ENCODE data around the gene HPN.

Gene HPN

DNA sequence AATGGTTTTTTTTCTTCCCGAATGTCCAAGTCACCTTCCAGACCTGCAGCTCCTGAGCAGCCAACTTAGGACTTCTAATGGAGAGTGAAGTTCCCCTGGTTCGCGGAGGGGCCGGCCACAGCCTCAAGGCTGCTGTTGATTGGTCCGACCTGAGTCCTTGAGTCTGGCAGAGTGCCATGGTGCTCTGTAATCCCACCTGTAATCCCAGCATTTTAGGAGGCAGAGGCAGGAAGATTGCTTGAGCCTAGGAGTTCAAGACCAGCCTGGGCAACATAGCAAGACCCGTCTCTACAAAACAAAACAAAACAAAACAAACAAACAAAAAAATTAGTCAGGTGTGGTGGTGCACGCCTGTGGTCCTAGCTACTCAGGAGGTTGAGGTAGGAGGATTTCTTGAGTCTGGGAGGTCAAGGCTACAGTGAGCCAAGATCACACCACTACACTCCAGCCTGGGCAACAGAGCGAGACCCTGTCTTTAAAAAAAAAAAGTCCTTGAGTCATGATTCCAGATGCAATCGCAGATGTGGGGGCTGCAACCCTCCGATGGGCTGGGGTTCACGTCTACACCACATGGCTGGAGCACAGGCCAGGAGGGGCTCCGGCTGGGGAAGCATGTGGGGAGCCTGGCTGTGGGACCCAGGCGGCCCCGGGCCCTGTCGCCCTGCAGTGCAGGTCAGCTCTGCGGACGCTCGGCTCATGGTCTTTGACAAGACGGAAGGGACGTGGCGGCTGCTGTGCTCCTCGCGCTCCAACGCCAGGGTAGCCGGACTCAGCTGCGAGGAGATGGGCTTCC lies 17.7 kb downstream of the HPN start:
- TF ChIP-seq, protein P1, sequence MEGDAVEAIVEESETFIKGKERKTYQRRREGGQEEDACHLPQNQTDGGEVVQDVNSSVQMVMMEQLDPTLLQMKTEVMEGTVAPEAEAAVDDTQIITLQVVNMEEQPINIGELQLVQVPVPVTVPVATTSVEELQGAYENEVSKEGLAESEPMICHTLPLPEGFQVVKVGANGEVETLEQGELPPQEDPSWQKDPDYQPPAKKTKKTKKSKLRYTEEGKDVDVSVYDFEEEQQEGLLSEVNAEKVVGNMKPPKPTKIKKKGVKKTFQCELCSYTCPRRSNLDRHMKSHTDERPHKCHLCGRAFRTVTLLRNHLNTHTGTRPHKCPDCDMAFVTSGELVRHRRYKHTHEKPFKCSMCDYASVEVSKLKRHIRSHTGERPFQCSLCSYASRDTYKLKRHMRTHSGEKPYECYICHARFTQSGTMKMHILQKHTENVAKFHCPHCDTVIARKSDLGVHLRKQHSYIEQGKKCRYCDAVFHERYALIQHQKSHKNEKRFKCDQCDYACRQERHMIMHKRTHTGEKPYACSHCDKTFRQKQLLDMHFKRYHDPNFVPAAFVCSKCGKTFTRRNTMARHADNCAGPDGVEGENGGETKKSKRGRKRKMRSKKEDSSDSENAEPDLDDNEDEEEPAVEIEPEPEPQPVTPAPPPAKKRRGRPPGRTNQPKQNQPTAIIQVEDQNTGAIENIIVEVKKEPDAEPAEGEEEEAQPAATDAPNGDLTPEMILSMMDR (IDR thresholded peaks at IDR 0.05) = no peak
- no peak for TF ChIP-seq ZFX (IDR thresholded peaks at IDR 0.05; ENCODE audit: borderline replicate concordance)
- H3K27ac ChIP-seq = no peak overlapping the region

DNA sequence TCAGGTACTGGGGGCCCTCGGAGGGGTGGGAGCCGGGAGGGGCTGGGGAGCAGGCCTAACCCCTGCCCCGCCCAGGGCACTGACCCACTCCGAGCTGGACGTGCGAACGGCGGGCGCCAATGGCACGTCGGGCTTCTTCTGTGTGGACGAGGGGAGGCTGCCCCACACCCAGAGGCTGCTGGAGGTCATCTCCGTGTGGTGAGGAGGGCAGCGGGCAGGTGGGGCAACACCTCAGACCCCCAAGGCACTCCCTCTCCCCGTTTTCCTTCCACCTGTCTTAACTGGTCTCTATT lies 18.2 kb downstream of the HPN start:
- TF ChIP-seq, protein P1 (IDR thresholded peaks at IDR 0.05) = no peak
- TF ChIP-seq ZFX (IDR thresholded peaks at IDR 0.05; ENCODE audit: borderline replicate concordance) = no peak
- H3K27ac ChIP-seq = no peak overlapping the region

DNA sequence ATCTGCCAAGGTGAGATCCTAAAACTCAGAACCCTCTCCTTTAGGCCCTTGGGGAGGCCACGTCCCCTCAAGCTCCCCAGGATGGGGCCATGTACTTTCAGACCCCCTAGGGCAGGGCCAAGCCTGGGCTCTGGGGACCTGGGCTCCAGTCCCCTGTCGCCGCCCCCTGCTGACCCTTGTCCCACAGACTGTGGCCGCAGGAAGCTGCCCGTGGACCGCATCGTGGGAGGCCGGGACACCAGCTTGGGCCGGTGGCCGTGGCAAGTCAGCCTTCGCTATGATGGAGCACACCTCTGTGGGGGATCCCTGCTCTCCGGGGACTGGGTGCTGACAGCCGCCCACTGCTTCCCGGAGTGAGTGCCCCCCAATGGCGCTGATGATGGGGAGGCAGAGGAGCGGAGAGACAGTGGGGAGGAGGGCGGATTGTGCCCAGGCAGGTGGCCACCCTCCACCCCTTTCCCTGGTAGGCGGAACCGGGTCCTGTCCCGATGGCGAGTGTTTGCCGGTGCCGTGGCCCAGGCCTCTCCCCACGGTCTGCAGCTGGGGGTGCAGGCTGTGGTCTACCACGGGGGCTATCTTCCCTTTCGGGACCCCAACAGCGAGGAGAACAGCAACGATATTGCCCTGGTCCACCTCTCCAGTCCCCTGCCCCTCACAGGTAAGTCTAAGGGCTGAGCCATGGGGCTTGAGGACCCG lies 18.8 kb downstream of the HPN start:
- TF ChIP-seq, protein P1 (IDR thresholded peaks at IDR 0.05) = no peak
- no peak for TF ChIP-seq ZFX (IDR thresholded peaks at IDR 0.05; ENCODE audit: borderline replicate concordance)
- no peak overlapping the region for H3K27ac ChIP-seq

DNA sequence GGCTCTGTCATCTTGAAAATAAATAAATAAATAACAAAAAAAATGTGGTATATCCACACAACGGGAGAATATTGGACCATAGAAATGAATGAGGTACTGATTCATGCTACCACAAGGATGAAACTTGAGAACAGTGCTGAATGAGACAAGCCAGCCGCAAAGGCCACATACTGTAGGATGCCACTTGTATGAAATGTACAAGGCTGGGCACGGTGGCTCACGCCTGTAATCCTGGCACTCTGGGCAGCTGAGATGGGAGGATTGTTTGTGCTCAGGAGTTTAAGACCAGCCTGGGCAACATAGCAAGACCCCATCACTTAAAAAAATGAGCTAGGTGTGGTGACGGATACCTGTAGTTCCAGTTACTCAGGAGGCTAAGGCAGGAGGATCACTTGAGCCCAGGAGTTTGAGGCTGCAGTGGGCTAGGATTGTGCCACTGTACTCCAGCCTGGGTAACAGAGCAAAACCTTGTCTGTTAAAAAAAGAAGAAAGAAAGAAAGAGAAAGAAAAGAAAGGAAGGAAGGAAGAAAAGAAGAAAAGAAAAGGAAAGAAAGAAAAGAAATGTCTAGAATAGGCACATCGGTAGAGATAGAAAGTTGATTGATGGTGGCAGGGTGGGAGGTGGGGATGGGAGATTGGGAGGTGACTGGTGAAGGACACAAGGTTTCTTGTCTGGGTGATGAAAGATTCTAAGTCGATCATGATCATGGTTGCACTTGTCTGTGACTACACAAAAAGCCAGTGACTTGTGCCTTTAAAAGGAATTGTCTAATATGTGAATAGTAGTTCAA lies 20.3 kb downstream of the HPN start:
- TF ChIP-seq, protein P1 (IDR thresholded peaks at IDR 0.05) = no peak
- TF ChIP-seq ZFX (IDR thresholded peaks at IDR 0.05; ENCODE audit: borderline replicate concordance) = no peak
- H3K27ac ChIP-seq = no peak overlapping the region

DNA sequence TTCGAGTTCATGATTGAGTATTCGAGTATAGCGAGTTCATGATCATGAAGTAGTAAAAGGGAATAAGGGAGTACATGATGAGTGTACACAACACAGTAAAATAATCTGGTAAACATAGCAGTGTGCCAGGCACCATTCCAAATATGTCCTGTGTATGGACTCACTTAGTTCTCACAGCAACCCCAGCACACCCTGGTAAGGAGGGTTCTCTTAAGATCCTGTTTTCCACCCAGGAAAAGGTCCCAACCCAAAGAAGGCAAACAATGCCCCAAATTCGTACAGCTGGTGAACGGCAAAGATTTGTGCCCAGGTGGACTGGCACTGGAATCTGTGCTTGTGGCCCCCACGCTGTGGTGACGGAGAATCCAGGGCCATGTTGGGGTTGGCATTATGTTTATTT lies 21.4 kb downstream of the HPN start:
- no peak for TF ChIP-seq ZFX (IDR thresholded peaks at IDR 0.05; ENCODE audit: borderline replicate concordance)

DNA sequence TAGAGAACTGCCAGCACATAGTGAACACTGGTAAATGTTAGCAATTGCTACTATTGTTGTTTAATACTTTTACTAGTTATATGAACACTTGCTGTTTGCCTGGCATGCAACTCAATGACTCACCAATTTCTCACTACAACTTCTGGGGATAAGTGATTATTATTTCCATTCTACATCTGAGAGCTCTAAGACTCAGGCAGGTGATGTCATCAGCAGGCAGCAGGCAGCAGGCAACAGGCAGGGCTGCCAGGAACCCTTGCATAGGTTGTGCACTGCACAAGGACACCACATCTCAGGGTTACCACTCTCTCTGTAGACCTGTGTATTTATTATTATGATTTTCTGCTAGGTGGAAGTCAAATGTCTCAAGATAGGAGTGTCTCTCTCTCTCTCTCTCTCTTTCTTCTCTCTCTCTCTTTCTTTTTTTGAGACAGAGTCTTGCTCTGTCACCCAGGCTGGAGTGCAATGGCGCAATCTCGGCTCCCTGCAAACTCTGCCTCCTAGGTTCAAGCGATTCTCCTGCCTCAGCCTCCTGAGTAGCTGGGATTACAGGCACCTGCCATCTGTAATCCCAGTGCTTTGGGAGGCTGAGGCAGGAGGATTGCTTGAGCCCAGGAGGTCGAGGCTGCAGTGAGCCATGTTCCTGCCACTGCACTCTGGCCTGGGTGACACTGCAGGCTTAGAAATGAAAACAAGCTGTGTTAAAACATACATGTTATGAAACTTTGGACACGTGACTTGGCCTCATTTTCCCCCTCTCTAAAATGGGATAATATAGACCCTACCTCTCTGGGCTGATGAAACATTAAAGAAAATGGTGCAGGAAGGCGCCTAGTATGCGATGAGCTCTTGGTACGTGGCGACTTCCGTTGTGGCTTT lies 22.7 kb downstream of the HPN start:
- H3K27ac ChIP-seq = no peak overlapping the region
- TF ChIP-seq, protein P1 (IDR thresholded peaks at IDR 0.05) = no peak
- no peak for TF ChIP-seq ZFX (IDR thresholded peaks at IDR 0.05; ENCODE audit: borderline replicate concordance)

More for the DNA sequence above, 21.4 kb downstream of the HPN start:
- H3K27ac ChIP-seq = no peak overlapping the region

DNA sequence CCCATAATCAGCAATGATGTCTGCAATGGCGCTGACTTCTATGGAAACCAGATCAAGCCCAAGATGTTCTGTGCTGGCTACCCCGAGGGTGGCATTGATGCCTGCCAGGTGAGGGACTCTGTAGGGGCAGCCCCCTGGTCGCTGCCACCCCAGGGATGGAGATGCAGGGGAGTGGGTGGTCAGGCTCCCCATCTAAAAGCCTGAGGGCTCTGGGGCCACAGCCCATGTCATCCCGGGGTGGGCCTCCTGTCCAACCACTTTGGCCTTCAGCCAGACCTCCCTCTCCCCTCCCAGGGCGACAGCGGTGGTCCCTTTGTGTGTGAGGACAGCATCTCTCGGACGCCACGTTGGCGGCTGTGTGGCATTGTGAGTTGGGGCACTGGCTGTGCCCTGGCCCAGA lies 24.1 kb downstream of the HPN start:
- no peak overlapping the region for H3K27ac ChIP-seq
- no peak for TF ChIP-seq ZFX (IDR thresholded peaks at IDR 0.05; ENCODE audit: borderline replicate concordance)
- TF ChIP-seq, protein P1 (IDR thresholded peaks at IDR 0.05) = no peak

Data from 22Rv1 (cell line).